GM19043 (cell line): ENCODE data around the gene STAT5B.

ENCODE experiments used
- ATAC-seq: cut with Tn5 transposase; IDR thresholded peaks from one replicate; pipeline ENCODE4 v1.9.1; 2021; ENCODE audit warnings: low read depth; ENCODE audit not compliant: unreplicated experiment

STAT5B gene

DNA sequence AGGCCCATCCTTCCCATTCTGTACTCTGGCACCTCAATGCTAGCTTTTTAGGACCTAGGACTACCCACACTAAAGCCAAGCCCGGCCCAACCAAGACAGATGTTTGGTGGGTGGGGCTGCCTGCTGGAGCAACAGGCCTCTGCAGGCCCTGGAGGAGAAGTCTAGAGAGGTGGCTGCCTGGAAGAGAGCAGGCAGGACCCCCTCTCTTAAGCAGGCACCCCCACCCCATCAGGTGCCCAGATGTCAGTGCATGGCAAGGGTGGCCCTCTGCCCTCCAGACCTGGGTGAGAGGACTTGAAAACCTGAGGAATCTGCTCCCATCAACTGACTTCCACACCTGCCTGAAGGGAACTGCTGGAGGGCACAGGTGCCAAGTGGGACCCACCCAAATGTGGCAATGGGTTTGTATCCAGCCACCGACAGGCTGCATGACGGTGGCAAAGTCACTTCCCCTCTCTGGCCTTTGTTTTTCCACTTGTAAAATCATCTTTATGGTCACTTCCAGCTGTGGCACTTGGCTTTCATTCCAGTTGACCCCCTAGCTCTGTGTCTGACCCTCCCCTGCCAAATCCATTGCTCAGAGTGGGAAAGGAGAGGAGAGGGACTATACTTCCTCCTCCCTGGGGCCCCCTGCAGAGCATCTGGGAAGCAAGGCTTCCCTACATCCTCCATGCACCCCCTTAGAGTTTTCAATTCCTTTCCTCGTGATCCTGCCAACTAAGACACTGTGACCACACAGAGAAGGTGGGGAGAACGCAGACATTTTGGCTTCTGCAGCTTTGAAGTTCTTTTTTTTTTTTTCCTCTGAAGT is 10.4 kb upstream of the STAT5B start:
- ATAC-seq, result no peak

- ATAC-seq, result no peak
These were observed 9.3 kb upstream of the STAT5B start for GRCh38 chr17:42285346-42286050.

- ATAC-seq, result no peak
These were observed 8.4 kb upstream of the STAT5B start for GRCh38 chr17:42284566-42284965.

DNA sequence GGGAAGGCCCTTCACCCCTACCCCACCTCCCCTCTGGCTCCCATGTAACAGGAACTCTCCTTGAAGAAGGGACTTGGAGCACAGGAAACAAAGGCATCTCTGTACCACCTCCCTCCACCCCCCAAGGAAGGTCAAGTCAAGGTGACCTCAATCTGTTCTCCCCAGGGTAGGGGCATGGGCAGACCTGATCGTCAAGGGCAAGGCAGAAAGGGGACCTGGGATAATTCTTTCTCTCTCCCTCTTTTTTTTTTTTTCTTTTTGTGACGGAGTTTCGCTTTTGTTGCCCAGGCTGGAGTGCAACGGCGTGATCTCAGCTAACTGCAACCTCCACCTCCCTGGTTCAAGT is 7.8 kb upstream of the STAT5B start:
- ATAC-seq, result no peak

DNA sequence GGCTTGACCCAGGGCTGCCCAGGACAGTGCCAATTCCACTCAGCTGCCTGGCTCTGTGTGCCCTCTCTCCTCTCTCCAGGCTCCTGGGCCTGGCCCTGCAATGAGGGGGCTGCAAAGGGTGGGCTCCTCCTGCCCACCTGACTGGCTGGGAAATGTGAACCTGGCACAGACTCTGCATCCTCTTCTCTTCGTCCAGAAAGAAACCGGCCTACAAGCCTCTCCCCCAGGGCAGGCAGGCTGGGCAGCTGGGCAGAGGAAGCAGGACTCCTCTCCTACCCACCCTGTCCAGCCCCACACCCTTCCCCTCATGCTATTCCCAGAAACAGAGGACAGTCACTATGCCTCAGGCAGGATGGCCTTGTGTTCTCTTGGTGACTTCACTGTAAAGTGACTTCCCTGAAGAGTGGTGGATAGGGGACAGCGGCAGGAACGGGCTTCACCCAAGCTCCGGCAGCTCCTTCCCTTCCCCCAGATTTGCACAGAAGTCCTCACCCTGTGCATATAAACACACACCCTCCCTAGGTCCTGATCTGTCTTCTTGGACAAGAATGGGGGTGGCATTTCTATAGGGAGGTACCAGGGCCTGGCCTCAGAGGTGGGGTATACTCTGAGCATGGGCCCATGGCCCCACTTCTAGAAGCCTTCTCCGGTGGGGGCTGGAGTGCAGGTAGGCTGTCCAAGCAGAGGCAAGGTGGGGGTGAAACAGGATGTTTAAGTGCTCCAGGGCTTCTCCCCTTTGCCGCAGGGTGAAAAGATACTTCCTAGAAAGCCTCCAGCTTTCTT is 7.2 kb upstream of the STAT5B start:
- ATAC-seq, result no peak

- no peak for ATAC-seq
These were observed 6.4 kb upstream of the STAT5B start for GRCh38 chr17:42282478-42283080.

DNA sequence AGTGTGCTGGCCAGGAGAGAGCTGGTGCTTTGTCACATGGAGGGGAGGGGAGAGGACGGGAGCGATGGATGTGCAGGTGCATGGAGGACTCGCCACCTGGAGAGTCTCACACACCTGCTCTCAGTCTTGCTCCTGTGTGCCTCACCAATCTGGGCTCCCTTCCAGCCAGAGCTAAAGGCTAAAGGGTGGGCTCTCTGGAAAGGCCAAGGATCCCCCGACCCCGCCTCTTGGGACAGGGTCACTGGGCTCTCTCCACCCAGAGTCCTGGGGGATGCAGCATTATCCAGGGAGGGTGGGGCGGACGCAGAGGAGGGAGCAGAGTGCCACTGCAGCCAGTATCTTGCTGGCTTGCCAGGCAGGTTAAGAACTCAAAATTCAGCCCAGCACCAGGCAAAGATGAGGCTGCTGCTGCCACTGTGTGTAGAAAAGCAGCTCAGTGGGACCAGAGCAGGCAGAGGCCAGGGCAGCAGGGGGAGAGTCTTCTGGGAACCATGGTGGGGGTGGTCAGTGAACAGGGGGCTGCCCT is 5.4 kb upstream of the STAT5B start:
- ATAC-seq, result no peak

DNA sequence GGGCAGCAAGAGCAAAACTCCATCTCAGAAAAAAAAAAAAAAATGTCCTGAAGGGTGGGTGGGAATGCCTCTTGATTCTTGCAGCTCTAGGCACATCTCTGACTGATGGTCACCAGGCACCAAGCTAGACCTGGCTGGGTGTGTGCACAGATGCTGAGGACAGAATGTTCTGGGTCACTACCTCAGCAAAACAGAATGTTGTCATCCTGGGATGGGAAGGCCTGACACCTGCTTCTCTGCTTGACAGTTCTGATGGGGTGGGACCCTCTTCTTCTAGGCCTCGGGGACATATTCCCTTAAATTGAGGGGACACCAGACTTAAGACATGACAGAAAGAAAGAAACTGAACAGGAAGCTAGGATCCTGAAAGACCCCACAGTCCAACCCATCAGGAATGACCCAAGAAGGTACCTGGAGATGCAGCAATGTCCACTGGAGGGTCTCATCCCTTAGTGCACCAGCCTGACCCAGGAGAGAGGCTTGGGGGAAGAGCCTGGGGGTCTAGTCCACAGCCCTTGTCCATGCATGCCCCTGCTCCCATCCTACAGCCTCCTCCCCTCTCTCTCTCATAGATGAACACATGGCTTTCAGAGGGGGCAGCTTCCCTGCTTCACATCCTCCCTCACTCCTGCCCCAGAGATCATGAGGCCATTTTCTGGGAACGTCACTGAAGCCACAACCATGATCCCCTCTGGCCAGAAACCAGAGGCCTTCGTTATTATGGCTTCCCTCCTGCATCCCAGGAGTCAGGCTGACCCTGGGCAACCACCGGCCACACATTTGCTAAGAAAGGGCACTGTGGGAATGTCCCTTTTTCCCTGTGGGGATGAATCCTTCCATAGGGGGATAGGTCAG is 3.8 kb upstream of the STAT5B start:
- ATAC-seq, result no peak

GRCh38 chr17:42277342-42277712 is 1.1 kb upstream of the STAT5B start:
- no peak for ATAC-seq

DNA sequence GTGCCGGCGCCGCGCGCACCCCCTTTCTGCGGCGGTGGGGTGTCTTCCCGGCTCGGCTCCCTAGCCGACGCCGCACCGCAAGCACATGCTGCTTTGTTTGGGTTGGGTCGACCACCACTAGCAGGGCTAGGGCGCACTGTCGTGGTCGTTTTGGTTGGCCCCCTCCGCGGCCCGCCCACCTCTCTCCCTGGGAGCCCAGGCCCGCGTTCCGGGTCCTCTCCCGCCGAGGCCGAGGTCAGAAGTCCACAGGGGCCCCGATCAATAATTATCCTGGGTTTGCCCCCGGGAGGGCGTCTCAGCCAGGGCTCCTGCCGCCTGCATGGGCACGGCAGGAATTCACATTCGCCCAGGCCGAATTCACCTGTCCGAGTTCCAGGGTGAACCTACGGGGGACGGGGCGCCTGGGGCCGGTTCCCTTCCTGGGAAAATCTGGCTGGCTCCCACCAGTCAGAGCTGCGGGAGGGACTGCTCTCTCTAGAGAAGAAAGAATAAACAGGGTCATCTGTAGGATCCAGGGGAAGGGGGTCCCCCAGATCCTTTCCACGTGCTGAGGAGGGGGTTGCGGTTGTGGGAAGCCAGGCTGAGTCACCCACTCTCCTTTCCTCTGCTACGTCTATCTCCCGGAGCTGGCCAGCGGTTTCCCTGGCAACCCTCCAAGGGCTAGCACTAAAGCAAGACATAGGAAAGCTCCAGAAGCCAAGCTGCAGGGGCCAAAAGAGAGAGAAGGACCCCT is 584 bp upstream of the STAT5B start:
- no peak for ATAC-seq

DNA sequence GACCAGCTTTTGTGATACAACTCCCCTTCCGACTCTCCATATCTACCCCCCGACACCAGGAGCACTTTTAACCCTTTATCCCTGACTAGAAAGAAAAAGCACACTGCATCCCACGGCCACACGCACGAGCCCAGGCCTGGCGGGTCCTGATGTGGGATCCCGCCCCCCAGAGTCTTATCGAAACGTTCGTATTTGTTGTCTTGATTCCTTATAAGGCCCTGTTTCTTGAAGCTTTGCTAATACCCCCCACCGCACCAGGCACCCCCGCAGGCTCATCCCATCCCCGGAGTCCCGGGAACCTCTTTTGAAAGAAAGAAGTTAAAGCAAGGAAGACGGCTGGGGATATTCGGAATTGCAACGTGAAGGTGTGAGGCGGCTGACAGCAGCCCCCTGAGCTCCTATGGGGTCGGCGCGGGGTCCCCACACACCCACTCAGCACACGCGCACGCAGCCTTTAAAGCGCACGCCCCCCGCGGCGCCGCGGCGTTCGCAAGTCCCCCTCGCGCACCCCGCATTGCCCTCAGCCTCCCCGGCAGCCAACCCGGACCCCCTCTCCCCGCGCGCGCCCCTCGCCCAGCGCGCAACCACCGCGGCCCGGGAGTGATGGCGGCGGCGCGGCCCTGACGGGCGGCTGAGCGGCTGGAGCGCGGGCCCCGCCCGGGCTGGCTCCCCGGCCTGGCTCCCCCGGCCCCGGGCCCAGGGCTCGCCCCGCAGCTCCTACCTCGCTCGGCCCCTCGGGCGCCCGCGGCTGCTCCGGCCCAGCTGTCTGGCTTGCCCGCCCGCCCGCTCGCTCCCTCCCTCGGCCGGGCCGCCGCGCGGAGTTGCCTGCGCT is 448 bp downstream of the STAT5B start:
- no peak for ATAC-seq

DNA sequence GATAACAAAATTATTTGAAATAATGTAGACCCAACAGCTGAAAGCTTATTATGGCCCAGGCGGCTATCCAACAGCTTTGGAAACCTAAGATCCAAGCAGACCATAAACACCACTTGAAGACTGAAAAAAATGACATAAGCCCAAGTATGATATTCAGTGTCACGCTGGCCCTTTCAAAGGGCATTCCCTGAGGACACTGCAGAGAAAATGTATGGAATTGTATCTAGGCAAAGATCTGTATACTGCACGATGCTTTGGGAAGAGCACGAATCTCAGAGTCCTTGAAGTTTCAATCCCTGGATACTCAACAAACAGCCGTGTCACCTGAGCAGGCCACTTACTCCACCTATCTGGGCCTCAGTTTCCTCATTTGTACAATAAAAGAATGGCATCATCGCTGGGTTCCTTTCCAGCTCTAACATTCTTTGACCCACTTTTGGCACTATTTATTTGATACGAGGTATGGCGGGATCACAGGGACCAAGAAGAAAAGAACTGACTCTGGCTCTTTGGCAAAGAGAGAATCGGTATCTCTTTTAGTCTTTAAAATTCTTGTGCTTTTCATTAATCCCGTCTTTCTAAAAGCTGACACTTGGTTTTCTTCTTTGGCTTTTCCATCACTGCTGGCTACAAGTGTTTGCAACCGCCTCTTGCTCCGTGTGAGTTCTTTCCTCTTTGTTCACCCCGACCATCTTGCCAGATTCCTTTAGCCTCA is 1.2 kb downstream of the STAT5B start:
- no peak for ATAC-seq

GRCh38 chr17:42274253-42274542 is 2.0 kb downstream of the STAT5B start:
- no peak for ATAC-seq

DNA sequence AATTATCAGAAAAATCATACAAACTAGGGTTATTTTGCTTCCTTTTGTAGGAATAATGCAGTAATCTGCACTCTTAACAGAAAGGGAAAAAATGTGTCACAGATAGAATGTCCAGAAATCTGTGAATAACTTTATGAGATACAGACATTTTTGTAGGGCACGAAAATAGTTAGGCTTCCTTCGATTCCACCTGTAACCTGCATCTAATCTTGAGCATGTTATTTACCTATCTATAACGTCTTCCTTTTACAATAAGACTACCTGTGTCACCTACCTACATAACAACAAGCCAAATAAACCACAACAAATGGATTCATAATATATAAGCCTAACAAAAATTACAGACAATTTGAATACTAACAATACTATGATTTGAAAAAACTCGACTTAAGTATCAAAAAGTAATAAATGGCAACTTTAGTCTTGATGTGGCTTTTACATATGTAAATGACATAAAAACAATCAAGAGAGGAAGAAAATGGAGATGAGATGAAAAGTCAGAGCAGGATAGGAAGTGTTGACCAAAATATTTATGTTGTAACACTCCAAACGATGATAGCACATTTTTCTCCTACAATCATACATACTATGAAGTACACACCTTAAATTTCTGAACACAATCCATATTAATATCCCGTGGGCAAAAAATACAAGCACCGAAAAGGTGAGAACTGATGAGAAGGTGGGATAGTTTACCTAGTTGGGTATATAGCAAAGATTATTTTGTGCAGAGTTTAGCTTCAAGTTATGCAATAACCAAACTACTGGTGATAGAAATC is 2.5 kb downstream of the STAT5B start:
- no peak for ATAC-seq

DNA sequence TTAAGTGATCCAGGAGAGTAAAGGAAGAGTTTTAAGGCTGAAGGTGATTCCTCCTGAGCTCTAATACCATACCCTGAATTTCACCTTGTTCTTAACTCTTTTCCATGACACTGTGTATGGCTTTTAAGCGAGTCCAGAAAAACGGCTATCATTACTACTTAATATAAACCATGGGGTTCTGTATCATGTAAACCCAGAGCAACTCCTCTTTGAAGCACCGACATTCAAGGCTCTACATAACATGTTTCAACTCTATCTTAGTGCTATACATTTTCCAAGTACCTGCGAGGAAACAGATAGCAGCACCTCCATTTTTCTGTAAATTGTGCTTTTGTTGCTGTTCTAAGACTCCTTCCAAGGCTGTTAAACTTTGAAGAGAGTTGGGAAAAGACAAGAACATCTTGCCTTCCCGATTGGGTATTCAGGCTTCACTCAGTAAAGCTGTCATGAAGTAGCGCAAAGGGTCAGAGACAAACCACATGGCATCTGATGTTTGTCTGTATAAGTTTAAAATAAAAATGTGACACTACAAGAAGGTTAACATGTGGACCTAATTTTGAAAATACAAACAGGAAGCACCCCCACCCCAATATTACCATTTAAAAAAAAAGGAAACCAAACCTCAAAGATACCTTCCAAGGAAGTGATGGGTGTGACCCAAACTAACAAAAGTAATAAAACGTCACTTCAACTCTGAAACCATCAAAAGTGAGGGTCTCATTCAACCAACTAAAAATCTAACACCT is 3.9 kb downstream of the STAT5B start:
- ATAC-seq, result no peak

GRCh38 chr17:42271779-42272035 is 4.5 kb downstream of the STAT5B start:
- no peak for ATAC-seq
